ENCODE results near the gene ZNF446. TPM values are rescaled to one million over a fixed set of nuclear protein-coding genes. Genes with fewer than 3 reads are reported as not detected.

ZNF446 gene
- total RNA-seq, 5 donors from 2014 or later (not counting 1 experiment from before 2014, with no cell fraction given), result 12.0 to 20.5 (median 18.9) TPM

- peak overlapping the region; percentile 39 to 73 (median 55) for H3K4me3 Mint-ChIP-seq
- ATAC-seq (replicated peaks in 1 of 4) (no peak), DNase-seq (no peak)
- peaks cover 0 to under 1% (median 0%) of the 10 kb centered on the region in 3 donors for H3K9me3 Mint-ChIP-seq
- Histone ChIP-seq H3K27ac (ENCODE audit: low read length) (no peak overlapping the region), H3K27me3 (replicated peaks in 1 of 2; ENCODE audit: control insufficient read depth in 2 of 2, extremely low read depth in 1 of 2, insufficient read depth in 2 of 2, low read length in 1 of 2) (no peaks in the 10 kb centered on the region), H3K9me3 (no peaks in the 10 kb centered on the region), H3K4me1 (ENCODE audit: control insufficient read depth in 1 of 2, extremely low read depth in 1 of 2, insufficient read depth in 2 of 2, low read length in 2 of 2) (peaks cover 17 to 55% of the 10 kb centered on the region in 2 experiments), H3K4me3 (ENCODE audit: control insufficient read depth in 1 of 2, extremely low read depth in 1 of 2, low read length in 1 of 2) (no peak overlapping the region), H3K36me3 (ENCODE audit: control insufficient read depth in 2 of 2, extremely low read depth in 1 of 2, insufficient read depth in 1 of 2, low read length in 1 of 2) (peaks cover 0 to 16% of the 10 kb centered on the region in 2 donors)
- peak overlapping the region; percentile 55 to 66 for H3K27ac Mint-ChIP-seq
- POLR2A ChIA-PET, result no interaction called here
- H3K36me3 Mint-ChIP-seq, result peaks cover 8% of the 10 kb centered on the region
- CTCF ChIA-PET, result no interaction called here
- 83% methylated on average over 1 of the region's 2 CpGs for WGBS (ENCODE audit: insufficient coverage)
- H3K4me1 Mint-ChIP-seq, result peaks cover 36 to 53% (median 47%) of the 10 kb centered on the region in 3 donors
- H3K27me3 Mint-ChIP-seq, result no peaks in the 10 kb centered on the region
Observed at GRCh38 chr19:58515259-58515658, 39.1 kb downstream of the ZNF446 start.

GRCh38 chr19:58516246-58516836 is 40.2 kb downstream of the ZNF446 start:
- Mint-ChIP-seq H3K27ac (no peak overlapping the region), H3K36me3 (peaks cover 8% of the 10 kb centered on the region), H3K27me3 (no peaks in the 10 kb centered on the region), H3K9me3 (peaks cover 0 to 4% (median 0%) of the 10 kb centered on the region in 3 donors), H3K4me1 (peaks cover 40 to 57% (median 51%) of the 10 kb centered on the region in 3 donors), H3K4me3 (peak overlapping the region in 1 of 3 donors; percentile 28)
- H3K4me3 ChIP-seq (ENCODE audit: control insufficient read depth in 1 of 2, extremely low read depth in 1 of 2, low read length in 1 of 2), result no peak overlapping the region
- ChIA-PET POLR2A (no interaction called here), CTCF (no interaction called here)
- 97% methylated on average over 16 of the region's 25 CpGs for WGBS (ENCODE audit: insufficient coverage)
- no peaks in the 10 kb centered on the region for H3K27me3 ChIP-seq (replicated peaks in 1 of 2; ENCODE audit: control insufficient read depth in 2 of 2, extremely low read depth in 1 of 2, insufficient read depth in 2 of 2, low read length in 1 of 2)
- H3K27ac ChIP-seq (ENCODE audit: low read length), result no peak overlapping the region
- ATAC-seq (replicated peaks in 1 of 4) (no peak), DNase-seq (no peak)
- H3K9me3 ChIP-seq, result no peaks in the 10 kb centered on the region
- peaks cover 0 to 16% of the 10 kb centered on the region in 2 donors for H3K36me3 ChIP-seq (ENCODE audit: control insufficient read depth in 2 of 2, extremely low read depth in 1 of 2, insufficient read depth in 1 of 2, low read length in 1 of 2)
- peaks cover 17 to 59% of the 10 kb centered on the region in 2 experiments for H3K4me1 ChIP-seq (ENCODE audit: control insufficient read depth in 1 of 2, extremely low read depth in 1 of 2, insufficient read depth in 2 of 2, low read length in 2 of 2)

- H3K9me3 ChIP-seq, result no peaks in the 10 kb centered on the region
- H3K36me3 ChIP-seq (ENCODE audit: control insufficient read depth in 2 of 2, extremely low read depth in 1 of 2, insufficient read depth in 1 of 2, low read length in 1 of 2), result peaks cover 0 to 16% of the 10 kb centered on the region in 2 donors
- no peak overlapping the region for H3K27ac Mint-ChIP-seq
- peaks cover 0 to 4% (median 0%) of the 10 kb centered on the region in 3 donors for H3K9me3 Mint-ChIP-seq
- WGBS (ENCODE audit: insufficient coverage), result 97% methylated on average over 60 of the region's 65 CpGs
- H3K4me3 Mint-ChIP-seq, result no peak overlapping the region
- ChIA-PET POLR2A (no interaction called here), CTCF (no interaction called here)
- no peaks in the 10 kb centered on the region for H3K27me3 ChIP-seq (replicated peaks in 1 of 2; ENCODE audit: control insufficient read depth in 2 of 2, extremely low read depth in 1 of 2, insufficient read depth in 2 of 2, low read length in 1 of 2)
- ATAC-seq (replicated peaks in 1 of 4), result no peak
- no peaks in the 10 kb centered on the region for H3K27me3 Mint-ChIP-seq
- no peak overlapping the region for H3K4me3 ChIP-seq (ENCODE audit: control insufficient read depth in 1 of 2, extremely low read depth in 1 of 2, low read length in 1 of 2)
- no peak for DNase-seq
- H3K4me1 Mint-ChIP-seq, result peaks cover 40 to 58% (median 51%) of the 10 kb centered on the region in 3 donors
- peaks cover 8% of the 10 kb centered on the region for H3K36me3 Mint-ChIP-seq
- peaks cover 17 to 59% of the 10 kb centered on the region in 2 experiments for H3K4me1 ChIP-seq (ENCODE audit: control insufficient read depth in 1 of 2, extremely low read depth in 1 of 2, insufficient read depth in 2 of 2, low read length in 2 of 2)
- no peak overlapping the region for H3K27ac ChIP-seq (ENCODE audit: low read length)
Observed at GRCh38 chr19:58516964-58517833, 41.0 kb downstream of the ZNF446 start.

GRCh38 chr19:58518256-58519086 is 42.3 kb downstream of the ZNF446 start:
- Mint-ChIP-seq H3K4me1 (peaks cover 40 to 56% (median 51%) of the 10 kb centered on the region in 3 donors), H3K9me3 (peaks cover 0 to 4% (median 0%) of the 10 kb centered on the region in 3 donors), H3K27ac (peak overlapping the region; percentile 97 to 98), H3K36me3 (peaks cover 8% of the 10 kb centered on the region), H3K27me3 (no peaks in the 10 kb centered on the region), H3K4me3 (peak overlapping the region; percentile 93 to 94 (median 94))
- Histone ChIP-seq H3K27ac (ENCODE audit: low read length) (peak overlapping the region; percentile 92), H3K4me1 (ENCODE audit: control insufficient read depth in 1 of 2, extremely low read depth in 1 of 2, insufficient read depth in 2 of 2, low read length in 2 of 2) (peaks cover 16 to 55% of the 10 kb centered on the region in 2 experiments), H3K4me3 (ENCODE audit: control insufficient read depth in 1 of 2, extremely low read depth in 1 of 2, low read length in 1 of 2) (peak overlapping the region; percentile 82 to 88), H3K9me3 (no peaks in the 10 kb centered on the region), H3K36me3 (ENCODE audit: control insufficient read depth in 2 of 2, extremely low read depth in 1 of 2, insufficient read depth in 1 of 2, low read length in 1 of 2) (peaks cover 0 to 16% of the 10 kb centered on the region in 2 donors), H3K27me3 (replicated peaks in 1 of 2; ENCODE audit: control insufficient read depth in 2 of 2, extremely low read depth in 1 of 2, insufficient read depth in 2 of 2, low read length in 1 of 2) (no peaks in the 10 kb centered on the region)
- no peak for ATAC-seq (replicated peaks in 1 of 4)
- DNase-seq, result no peak
- 10% methylated on average over 14 of the region's 22 CpGs for WGBS (ENCODE audit: insufficient coverage)
- ChIA-PET POLR2A (no interaction called here), CTCF (interaction anchor here in 1 of 2 donors (1.0 to 1.4 kb wide), 2 partner anchors 19 to 62 kb away, joined by 4 read pairs; no protein-coding TSS in a partner anchor)

- Mint-ChIP-seq H3K27me3 (no peaks in the 10 kb centered on the region), H3K27ac (peak overlapping the region; percentile 97 to 98), H3K36me3 (peaks cover 8% of the 10 kb centered on the region), H3K4me1 (peaks cover 39 to 53% (median 49%) of the 10 kb centered on the region in 3 donors), H3K4me3 (peak overlapping the region; percentile 93 to 94 (median 94)), H3K9me3 (peaks cover 0 to 4% (median 0%) of the 10 kb centered on the region in 3 donors)
- DNase-seq (peak in 28 of 35 experiments; percentile 21 to 68 (median 35)), ATAC-seq (replicated peaks in 1 of 4) (peak; percentile 8 to 22 (median 16))
- CTCF ChIA-PET, result interaction anchor here in 1 of 2 donors (1.0 to 1.4 kb wide), 2 partner anchors 20 to 61 kb away, joined by 4 read pairs; no protein-coding TSS in a partner anchor
- Histone ChIP-seq H3K4me3 (ENCODE audit: control insufficient read depth in 1 of 2, extremely low read depth in 1 of 2, low read length in 1 of 2) (peak overlapping the region; percentile 82 to 88), H3K27me3 (replicated peaks in 1 of 2; ENCODE audit: control insufficient read depth in 2 of 2, extremely low read depth in 1 of 2, insufficient read depth in 2 of 2, low read length in 1 of 2) (no peaks in the 10 kb centered on the region), H3K27ac (ENCODE audit: low read length) (peak overlapping the region; percentile 92), H3K36me3 (ENCODE audit: control insufficient read depth in 2 of 2, extremely low read depth in 1 of 2, insufficient read depth in 1 of 2, low read length in 1 of 2) (peaks cover 0 to 16% of the 10 kb centered on the region in 2 donors), H3K9me3 (no peaks in the 10 kb centered on the region), H3K4me1 (ENCODE audit: control insufficient read depth in 1 of 2, extremely low read depth in 1 of 2, insufficient read depth in 2 of 2, low read length in 2 of 2) (peaks cover 15 to 51% of the 10 kb centered on the region in 2 experiments)
- POLR2A ChIA-PET, result no interaction called here
- WGBS (ENCODE audit: insufficient coverage), result 0% methylated on average over 14 of the region's 14 CpGs
Observed at GRCh38 chr19:58519087-58519354, 42.9 kb downstream of the ZNF446 start.
